NCI-H226 (cell line): ENCODE data around the gene CENPX.
"Not testable (repeated sequence)": the region's sequence is repeated elsewhere in the genome, so short reads cannot be mapped to it uniquely, and the experiment has no call there.

ENCODE experiments used
- DNase-seq: peaks from one replicate; pipeline ENCODE4 v3.0.0-alpha.2; 2015

CENPX gene

DNA sequence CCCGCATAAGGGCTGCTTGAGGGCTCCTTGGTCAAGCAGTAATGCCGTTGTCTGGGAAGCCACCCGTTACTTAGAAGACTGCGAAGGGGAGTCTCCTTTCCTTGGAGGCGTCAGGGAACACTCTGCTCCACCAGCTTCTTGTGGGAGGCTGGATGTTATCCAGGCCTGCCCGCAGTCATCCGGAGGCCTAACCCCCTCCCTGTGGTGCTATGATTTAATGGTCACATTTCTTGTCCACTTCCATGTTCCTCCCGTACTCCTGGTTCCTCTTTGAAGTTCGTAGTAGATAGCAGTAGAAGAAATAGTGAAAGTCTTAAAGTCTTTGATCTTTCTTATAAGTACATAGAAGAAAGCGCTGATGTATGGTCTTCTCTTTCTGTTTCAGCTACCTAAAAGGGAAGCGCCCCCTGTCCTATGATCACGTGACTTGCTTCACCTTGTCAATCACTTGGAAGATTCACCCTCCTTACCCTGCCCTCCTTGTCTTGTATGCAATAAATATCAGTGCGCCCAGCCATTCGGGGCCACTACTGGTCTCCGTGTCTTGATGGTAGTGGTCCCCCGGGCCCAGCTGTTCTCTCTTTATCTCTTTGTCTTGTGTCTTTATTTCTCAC is 16.2 kb upstream of the CENPX start:
- DNase-seq: not testable (repeated sequence)

DNA sequence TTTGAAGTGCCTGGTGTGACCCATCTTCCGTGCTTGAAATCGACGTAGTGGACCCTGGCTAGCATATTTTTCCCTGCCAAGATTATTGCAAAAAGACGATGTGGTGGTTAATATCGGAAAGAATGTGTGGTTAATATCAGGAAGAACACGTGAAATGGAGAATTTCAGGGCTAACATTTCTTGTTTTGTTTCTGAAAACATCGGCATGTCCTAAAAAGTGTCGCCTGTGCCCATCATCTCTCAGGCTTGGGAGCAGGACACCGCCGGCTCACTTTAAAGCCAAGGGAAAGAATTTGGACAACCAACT is 15.2 kb upstream of the CENPX start:
- no peak for DNase-seq

DNA sequence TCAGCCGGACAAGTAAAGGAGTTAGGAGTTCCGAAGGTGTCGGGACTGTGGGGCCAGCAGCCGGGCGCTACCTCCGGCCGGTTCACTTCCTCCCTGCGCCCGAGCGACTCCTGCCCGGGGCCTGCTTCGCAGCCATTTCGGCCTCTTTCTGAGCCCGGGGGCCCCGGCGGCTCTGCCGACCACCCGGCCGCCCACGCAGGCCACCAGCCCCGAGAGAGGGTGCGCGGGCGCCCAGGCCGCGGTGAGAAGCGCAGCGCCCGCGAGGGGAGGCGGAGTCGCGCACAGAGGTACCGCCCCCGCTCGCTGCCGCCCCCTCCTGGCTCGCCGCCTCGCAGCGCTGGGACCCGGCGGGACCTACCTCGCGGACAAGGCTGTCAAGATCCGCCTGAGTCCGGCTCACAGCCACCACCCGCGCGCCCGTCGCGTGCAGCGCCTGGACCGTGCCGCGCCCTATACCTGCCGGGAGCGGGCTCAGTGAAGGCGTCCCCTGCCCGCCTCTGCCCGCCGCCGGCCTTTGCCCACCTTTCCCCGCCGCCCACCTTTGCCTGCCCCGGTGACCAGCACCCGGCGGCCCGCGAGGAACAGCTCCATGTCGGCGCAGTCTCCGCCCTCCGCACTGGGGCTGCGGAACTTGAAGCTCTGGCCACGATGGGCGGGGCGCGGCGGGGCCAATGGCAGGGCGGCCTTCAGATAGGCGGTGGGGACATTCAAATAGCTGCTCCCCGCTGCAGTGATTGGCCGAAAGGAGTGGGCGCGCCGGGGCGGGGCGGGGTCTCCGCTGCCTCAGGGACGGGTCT is 14.6 kb upstream of the CENPX start, which contains the start of gene DCXR:
TSS of gene DCXR (minus strand) at position 606 of the 797 bp plus-strand sequence. CDS start at position 591, 15 bp downstream.
- peak; percentile 94 for DNase-seq

DNA sequence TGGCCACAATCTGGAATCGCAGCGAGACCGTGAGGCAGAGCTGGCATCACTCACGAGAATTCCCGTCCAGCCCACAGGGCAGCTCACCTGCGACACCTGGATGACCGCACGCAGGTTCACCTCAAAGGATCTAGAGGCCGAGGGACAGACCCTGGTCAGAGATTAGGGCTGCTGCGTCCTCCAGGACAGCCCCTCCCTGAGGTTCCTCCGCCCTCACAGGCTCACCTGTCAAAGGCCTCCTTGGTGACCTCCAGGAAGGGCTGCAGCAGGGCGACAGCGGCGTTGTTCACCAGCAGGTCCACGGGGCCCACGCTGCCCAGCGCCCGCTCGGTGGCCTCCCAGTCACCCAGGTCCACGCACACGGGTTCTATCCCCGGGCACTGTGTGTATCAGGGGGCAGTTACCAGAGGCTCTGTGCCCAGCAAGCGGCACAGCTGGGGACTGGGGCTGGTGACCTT is 14.0 kb upstream of the CENPX start:
- DNase-seq: no peak

DNA sequence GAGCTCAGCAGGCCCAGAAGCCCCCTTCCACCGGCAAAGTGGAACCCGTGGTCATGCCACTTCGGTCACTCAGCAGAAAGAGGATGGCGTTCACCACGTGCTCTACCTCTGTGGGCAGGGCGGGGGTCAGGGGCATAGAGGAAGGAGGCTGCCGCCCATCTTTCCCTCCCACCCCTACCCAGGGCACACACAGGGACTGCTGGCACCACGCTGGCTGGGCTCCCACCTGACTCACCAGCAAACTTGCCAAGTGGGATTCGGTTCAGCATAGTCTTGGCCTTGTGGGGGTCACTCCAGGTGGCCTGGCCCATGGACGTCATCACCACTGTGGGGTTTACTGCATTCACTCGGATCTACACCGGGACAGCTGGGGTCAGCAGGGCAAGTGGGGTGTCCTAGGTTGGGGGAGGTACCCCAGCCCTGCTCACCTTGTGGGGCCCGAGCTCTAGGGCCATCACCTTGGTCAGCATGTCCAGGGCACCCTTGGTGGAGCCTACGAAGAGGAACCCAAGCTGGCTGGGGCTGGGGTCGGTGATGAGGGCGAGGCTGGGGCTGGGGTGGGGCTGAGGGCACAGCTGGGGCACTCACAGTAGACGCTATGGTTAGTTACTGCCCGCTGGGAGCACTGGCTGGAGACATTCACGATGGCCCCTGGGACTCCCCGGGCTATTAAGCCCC is 13.4 kb upstream of the CENPX start:
- DNase-seq: no peak

DNA sequence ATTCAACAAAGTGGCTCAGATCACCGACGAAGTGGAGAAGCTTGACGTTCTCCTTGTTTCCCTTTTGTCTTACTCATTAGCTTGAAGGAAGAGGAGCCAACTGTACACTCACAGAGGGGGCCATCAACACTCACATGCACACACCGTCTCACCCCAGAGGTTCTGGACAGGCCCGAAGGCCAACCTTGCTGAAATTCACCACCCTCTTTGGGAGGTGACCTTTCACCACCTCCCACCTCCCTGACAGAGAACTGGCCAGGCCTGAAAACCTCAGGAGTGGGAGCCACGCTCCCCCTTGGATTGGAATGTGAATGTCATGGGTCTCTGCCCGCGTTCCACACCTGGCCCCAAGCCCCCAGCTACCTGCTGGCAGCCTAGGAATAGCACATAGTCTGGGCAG is 12.8 kb upstream of the CENPX start:
- DNase-seq: no peak

DNA sequence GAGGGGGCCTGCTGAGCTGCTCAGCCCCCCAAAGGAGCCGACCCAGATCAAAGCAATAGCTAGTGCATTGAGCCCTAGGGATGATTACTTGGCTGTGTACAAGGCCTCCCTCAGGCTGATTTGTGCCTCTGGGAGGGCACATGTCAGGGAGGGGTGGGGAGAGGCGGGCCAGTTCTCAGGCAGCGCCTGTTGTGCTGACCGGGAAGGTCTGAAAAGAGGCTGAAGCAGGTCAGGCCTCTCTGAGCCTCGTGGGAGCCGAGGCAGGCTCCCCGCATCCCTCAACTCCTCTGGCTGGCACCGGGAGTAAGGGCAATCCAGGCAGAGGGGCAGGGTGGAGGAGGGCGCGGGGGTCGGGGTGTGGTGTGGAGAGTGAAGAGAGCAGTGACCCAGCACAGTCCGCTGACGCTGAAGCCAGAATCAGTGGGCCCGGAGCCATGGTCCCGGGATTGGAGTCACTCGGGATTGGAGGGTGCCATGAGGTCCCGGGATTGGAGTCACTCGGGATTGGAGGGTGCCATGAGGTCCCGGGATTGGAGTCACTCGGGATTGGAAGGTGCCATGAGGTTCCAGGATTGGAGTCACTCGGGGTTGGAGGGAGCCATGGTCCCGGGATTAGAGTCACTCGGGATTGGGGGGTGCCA is 11.8 kb upstream of the CENPX start:
- no peak for DNase-seq

DNA sequence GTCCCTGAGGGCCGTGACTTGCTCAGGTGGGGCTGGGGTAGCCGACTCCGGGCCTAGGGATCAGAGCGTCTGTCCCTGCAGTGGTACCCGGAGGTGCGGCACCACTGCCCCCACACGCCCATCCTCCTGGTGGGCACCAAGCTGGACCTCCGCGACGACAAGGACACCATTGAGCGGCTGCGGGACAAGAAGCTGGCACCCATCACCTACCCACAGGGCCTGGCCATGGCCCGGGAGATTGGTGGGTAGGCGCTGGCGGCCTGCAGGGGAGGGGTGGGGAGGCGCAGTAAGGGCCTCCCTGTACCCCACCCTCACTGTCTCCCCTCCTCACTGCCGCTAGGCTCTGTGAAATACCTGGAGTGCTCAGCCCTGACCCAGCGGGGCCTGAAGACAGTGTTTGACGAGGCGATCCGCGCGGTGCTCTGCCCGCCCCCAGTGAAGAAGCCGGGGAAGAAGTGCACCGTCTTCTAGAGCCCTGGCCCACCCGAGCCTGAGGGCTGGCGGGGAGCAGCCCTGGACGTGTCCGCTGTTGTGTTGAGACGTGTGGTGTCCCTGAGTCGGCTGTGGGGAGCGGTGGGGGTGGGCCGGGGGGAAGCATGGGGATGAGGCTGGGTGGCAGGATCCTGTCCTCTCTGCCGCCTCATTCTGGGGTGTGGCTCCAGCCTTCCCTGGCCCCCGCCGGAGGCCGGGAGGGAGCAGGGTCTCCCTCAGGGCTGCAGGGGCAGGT is 10.8 kb upstream of the CENPX start:
- DNase-seq: no peak

DNA sequence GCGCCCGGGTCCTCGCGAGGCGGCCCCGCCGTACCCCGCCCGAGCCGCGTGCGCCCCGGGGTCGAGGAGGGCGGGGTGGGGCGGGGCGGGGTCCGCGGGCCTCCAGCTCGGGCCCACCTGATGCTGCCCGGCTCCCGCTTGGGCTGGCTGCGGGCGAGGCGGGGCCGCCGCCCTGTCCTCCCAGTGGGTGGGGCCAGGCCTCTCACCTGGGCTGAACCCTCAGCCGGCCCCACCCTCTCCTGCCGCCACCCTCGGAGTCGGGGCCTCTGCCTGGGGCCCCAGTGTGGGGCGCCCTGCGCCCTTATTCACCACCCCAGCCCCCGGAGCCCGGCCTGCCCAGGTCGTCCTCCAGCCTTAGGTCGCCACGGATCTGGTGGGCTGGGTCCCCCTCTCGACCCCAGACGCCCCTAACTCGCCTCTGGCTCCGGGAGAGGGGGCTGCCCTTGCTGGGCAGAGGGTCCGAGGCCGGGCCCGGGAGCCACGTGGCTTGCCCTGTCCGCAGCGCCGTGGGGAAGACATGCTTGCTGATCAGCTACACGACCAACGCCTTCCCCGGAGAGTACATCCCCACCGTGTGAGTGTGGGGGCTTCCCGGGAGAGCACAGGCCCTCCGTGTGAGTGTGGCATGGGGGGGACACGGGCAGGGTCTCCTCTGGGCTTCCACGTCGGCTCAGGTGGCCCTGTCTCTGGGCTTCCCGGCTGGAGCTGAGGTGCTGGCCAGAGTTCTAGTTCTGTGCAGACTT is 9.4 kb upstream of the CENPX start:
- peak; percentile 35 for DNase-seq

DNA sequence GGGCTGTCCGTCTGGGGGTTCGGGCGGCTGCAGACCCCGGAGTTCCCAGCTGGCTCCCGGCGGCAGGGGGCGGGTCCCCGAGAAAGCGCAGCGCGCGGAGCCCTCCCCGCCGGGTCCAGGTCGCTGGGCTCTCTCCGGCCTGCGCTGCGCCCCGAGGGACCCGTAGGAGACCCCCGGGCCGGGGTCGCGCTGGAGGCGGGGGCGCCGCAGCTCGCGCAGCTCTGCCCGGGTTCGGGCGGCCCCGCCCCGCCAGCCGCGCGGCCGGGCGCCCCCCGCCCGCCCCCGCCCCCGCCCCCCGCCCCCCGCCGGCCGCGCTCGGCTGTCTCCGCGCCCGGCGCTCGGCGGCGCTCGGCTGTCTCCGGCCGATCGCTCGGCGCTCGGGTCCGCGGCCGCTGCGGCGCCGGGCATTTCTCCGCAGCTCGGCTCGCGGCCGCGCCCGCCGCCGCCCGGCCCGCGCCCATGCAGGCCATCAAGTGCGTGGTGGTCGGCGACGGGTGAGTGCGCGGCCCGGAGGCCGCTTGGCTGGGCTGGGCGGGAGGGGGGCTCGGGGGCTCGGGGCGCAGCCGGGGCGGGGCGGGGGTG is 8.7 kb upstream of the CENPX start, which contains the start of gene RAC3:
TSS of gene RAC3 (plus strand) at position 376 of the 582 bp plus-strand sequence. CDS start at position 460, 84 bp downstream.
- no peak for DNase-seq

DNA sequence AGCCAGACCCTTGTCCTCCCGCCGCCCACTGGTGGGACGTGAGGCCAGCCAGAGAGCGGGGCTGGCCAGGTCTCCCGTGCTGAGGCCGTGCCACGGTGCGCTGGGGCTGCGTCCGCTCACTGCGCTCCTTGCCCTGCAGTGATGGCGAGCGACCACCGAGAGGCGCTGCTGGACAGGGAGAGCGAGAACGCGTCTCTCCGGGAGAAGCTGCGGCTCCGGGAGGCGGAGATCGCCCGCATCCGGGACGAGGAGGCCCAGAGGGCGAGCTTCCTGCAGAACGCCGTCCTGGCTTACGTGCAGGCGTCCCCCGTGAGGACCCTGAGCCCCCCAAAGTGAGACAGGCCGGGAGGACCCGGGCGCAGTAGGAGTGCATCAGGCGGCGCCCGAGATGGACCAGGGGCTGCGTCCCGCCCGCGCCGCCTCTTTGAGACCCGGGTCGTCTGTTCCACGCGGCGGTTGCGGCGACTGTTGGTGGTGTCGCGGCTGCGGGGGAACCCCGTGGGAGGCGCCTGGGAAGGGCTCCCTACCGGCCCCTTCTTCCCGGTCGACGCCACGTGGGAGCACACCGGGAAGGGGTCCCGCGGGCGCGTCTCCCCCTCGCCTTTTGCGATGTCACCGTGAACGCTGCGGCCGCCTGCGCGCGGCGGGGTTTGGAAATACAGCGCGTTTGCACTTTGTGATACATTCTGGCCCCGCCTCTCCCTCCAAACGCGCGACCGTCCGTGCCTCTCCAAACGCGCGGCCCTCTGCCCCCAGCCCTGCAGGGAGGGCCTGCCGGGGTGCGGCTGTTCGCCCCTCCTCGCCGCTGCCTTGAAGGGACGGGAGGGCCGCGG is 8.0 kb upstream of the CENPX start:
- DNase-seq: peak; percentile 77

DNA sequence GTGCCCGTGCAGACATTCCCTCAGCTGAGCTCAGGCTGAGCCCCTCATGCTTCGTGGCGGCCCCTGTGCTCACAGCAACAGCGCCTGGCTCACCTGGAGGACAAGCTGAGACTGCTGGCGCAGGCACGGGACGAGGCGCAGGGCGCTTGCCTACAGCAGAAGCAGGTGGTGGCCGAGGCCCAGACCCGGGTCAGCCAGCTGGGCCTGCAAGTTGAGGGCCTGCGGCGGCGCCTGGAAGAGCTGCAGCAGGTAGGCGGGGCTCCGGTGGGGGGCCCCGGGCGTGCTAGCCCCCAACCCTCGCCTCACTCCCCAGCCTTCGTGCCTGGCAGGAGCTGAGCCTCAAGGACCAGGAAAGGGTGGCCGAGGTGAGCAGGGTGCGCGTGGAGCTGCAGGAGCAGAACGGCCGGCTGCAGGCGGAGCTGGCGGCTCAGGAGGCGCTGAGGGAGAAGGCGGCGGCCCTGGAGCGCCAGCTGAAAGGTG is 7.4 kb upstream of the CENPX start:
- DNase-seq: no peak

DNA sequence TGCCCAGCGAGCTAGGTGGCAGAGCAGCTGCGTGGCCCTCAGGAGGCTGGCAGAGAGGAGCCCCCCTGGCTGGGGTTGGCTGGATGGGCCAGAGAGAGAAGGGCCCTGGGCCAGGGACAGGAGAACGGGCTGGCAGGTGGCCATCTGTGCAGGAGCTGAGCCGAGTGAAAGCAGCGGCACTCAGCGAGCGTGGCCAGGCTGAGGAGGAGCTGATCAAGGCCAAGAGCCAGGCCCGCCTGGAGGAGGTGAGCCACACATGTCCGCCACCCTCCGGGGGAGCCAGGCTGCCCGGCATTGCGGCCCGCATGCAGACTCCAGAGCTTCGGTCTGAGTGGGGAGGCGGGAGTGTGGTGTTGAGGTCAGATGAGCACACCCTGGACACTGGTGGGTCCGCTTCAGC is 6.7 kb upstream of the CENPX start:
- no peak for DNase-seq

DNA sequence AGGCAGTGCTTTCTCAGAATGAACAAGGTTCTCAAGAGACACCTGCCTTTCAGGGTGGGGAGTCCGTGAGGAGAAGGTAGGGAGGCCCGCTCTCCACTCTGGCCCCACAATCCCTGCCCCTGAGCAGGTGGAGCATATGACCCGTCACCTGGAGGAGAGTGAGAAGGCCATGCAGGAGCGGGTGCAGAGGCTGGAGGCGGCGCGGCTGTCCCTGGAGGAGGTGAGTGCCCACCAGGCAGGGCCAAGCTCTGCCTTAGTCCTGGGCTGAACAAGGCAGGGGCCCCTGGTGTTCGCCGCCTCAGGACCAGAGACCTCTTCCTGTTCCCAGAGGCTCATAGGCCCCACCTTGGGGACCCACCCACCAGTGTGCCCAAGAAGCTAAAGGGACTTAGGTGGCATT is 6.3 kb upstream of the CENPX start:
- DNase-seq: no peak

DNA sequence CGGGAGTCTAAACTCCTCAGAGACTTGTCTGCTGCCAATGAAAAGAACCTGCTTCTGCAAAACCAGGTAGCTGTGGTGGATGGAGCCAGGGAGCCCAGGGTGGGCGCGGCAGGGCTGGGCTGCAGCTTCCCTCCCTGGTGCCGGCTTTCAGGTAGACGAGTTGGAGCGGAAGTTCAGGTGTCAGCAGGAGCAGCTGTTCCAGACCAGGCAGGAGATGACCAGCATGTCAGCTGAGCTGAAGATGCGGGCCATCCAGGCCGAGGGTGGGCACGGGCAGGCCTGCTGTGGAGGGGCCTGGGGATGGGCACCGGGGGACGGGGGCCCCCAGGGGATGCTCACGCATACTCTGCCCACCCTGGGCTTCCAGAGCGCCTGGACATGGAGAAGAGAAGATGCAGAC is 5.6 kb upstream of the CENPX start:
- DNase-seq: no peak

DNA sequence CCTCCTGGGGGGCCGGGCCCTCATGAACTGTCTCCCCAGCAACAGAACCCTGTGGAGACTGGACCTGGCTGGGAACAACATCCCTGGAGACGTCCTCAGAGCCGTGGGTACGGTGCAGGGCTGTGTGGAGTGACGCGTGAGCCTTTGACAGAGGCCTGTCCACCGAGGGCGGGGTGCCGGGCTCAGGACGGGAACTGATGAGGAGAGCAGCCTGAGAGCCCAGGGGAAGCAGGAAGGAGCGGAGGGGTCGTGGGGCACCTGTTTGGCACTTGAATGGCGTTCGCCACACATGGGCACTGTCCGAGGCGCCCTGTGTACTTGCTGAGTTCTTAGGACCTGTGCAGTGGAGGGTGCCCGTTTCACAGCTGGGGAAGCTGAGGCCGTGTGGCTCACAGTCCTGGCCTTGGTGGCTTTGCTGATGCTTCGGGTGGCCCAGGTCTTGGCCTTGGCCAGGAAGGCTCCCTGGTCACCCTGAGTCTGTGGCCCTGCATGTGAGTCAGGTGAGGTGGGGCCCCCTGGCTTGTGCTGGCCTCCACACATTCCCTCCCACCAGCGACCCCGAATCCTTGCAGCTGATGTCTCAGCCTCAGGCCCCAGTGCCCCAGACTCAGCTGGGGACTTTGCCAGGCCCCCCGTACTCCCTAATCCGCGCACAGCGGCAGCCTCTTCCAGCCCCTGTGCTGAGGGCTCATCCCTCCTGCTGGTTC is 2.9 kb upstream of the CENPX start:
- DNase-seq: no peak

DNA sequence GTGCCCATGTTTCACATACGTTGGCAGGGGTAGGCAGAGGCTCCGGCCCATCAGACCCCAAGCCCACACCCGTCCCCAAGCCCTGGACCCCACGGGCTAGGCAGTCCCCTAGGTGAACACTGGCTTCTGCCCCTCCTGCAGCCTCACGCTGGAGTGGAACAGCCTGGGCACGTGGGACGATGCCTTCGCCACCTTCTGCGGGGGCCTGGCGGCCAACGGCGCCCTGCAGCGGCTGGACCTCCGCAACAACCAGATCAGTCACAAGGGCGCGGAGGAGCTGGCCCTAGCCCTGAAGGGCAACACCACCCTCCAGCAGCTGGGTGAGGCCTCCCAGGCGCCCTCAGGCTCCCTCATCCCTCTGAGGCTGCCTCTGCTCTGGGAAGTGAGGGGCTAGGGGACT is 2.2 kb upstream of the CENPX start:
- DNase-seq: no peak

DNA sequence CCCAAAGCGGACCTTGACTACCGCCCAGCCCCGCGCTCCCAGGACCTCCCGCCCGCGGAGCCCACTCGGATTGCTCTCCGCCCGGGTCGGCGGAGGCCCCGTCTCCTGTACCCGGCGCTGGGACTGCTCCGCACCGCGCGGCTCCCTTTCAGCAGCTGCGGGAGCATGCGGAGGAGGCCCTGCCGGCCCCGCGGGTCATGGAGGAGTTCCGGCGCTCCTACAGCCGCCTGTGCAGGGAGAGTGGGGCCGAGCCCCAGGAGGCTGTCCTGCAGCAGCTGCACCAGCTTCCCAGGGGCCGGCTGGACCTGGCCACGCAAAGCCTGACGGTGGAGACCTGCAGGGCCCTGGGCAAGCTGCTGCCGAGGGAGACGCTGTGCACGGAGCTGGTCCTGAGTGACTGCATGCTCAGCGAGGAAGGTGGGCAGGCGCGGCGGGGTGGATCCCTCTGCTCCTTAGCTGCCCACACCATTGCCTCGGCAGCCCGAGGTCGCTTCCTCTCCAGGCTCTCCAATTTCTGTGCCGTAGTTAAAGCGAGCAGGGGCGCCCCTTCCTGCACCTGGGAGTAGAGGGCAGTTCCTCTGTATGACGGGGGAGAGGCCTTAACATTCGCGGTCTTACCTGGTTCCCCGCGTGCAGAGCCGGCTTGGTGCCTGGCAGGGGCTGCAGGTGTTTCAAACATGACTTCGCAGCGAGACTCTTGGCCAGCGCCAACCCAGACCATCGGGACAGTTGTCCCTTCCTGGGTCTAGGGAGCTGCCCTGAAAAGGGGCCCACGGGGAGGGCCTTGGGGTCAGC is 966 bp upstream of the CENPX start:
- no peak for DNase-seq

DNA sequence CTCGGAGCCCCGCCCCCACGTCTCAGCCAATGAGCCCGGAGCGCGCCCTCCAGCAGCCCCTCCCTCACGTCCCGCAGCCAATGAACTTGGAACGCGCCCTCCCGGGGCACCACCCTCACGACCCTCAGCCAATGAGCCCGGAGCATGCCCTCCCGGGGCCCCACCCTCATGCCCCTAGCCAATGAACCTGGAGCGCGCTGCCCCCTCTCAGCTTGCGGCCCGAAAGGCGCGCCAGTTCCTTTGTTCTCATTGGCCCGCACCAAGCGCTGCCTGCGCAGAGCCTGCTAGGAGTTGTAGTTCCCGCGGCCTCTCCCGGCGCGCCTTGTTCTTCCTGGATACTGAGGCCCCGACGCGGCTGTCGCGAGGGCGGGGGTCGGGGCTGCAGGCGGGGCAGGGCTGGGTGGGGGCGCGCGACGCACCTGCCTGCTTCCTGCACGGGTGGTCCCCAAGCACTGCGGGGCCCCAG is 336 bp upstream of the CENPX start, which contains the start of gene LRRC45:
TSS of gene LRRC45 (plus strand) at position 325 of the 466 bp plus-strand sequence. CDS start 339 bp downstream, outside the sequence.
- peak; percentile 99 for DNase-seq
